ENCODE data around the gene KAZN.

DNA sequence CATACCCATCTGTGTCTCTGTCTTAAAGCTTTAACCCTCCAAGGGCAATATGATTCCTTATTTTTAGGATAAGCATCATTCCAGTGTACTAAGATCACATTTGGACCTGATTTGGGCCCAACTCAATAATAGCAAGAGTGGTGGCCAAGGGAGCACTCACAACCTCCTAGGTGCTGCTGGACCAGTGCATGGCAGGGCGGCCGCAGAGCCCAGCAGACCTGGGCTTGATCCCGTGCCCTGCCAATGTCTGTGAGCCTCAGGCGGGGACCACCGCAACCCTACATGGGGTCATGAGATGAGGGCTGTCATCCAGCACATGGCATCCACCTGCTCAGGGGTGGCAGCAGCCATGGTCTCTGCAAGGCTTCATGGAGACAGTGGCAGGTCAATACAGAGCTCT lies 353.3 kb downstream of the KAZN start:
- TF ChIP-seq, protein P1, sequence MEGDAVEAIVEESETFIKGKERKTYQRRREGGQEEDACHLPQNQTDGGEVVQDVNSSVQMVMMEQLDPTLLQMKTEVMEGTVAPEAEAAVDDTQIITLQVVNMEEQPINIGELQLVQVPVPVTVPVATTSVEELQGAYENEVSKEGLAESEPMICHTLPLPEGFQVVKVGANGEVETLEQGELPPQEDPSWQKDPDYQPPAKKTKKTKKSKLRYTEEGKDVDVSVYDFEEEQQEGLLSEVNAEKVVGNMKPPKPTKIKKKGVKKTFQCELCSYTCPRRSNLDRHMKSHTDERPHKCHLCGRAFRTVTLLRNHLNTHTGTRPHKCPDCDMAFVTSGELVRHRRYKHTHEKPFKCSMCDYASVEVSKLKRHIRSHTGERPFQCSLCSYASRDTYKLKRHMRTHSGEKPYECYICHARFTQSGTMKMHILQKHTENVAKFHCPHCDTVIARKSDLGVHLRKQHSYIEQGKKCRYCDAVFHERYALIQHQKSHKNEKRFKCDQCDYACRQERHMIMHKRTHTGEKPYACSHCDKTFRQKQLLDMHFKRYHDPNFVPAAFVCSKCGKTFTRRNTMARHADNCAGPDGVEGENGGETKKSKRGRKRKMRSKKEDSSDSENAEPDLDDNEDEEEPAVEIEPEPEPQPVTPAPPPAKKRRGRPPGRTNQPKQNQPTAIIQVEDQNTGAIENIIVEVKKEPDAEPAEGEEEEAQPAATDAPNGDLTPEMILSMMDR (IDR thresholded peaks at IDR 0.05; ENCODE audit: low read depth, low read length, poor library complexity, severe bottlenecking), result no peak
- TF ChIP-seq EZH2phosphoT487 (IDR thresholded peaks at IDR 0.05; ENCODE audit: borderline replicate concordance, low read length), result no peak
